Cardiac septum (tissue), 1 donor: ENCODE measurements around the gene PRSS53. TPM values are rescaled to one million over a fixed set of nuclear protein-coding genes. Genes with fewer than 3 reads are reported as not detected.
"Not testable (repeated sequence)": the region's sequence is repeated elsewhere in the genome, so short reads cannot be mapped to it uniquely, and the experiment has no call there.

Experiments used
- DNase-seq: peaks from one replicate; pipeline ENCODE4 v3.0.0-alpha.2; 2020; ENCODE audit warnings: low spot score
- intact Hi-C: fragments of 100-400 bp; cut with DNase I; formaldehyde crosslinking; loops from one replicate; pipeline ENCODE4 v1.14.0; 2022
- long read RNA-seq: library from polyadenylated mRNA; unstranded; transcript quantifications from one replicate; pipeline ENCODE4 v2.0.0, GENCODE V29; 2021
- total RNA-seq: library from RNA; stranded (reverse); fragmentation: NEBNext Ultra II Directional; extraction: Animal tissue kit (Norgen Biotek cat#: 25700); gene quantifications from one replicate; pipeline ENCODE4 v1.2.1, GENCODE V29; 2021
- donor health status: DM: no; HTN: no; CAD: no.

PRSS53 gene
- total RNA-seq = 0.59 TPM
- long read RNA-seq = 0 reads

DNA sequence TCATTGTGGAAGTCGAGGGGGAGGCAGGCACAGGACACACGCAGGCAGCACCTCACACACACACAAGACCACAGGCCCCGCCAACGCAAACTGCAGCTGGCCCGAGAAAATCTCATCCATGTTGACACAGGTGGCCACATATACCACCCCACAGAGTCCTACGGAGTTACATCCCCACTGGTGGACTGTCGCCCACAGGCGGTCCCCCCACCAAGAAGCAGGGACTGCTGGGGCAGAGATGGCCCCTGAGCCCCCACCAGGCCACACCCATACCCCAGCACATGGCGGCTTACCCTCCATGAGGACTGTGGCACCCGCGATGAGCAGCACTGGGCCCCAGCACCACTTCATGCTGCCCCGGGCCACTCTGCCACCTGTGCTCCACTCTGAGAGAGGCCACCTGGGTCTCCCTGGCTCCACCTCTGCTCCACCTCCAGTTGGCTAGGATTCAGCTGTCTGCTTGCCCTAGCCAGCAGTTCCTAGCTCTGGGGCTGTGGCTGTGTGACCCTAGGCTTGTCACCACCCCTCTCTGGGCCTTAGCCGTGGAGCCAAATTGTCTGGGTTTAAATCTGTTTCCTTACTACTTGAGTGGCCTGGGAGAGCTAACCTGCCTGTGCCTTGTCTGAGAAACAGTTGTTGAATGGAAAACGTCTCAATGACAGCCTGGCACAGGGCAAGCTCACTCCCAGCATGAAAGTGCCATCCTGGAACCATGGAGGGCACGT is at the start of gene PRSS53:
TSS of gene PRSS53 (minus strand) at position 485 of the 725 bp plus-strand sequence. CDS start at position 351, 134 bp downstream.
- intact Hi-C loops = no loop called here
- no peak for DNase-seq

GRCh38 chr16:31136822-31137499 is 48.2 kb upstream of the PRSS53 start:
- intact Hi-C loops, DNase-seq: not testable (repeated sequence)

DNA sequence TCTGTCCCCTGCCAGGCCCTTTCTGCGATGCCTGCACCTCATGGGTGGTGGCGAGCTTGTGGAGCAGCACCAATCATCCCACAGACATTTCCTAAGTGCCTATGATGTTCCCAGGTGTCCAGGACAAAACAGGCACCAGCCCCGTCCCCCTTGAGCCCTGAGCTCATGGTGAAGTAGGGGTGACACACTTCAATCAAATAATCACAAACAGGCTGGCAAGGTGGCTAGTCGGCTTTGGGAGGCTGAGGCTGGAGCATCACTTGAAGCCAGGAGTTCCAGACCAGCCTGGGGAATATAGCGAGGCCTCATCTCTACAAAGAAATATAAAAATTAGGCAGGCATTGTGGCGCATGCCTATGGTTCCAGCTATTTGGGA is 47.5 kb upstream of the PRSS53 start:
- DNase-seq = no peak
- intact Hi-C loops = no loop called here

DNA sequence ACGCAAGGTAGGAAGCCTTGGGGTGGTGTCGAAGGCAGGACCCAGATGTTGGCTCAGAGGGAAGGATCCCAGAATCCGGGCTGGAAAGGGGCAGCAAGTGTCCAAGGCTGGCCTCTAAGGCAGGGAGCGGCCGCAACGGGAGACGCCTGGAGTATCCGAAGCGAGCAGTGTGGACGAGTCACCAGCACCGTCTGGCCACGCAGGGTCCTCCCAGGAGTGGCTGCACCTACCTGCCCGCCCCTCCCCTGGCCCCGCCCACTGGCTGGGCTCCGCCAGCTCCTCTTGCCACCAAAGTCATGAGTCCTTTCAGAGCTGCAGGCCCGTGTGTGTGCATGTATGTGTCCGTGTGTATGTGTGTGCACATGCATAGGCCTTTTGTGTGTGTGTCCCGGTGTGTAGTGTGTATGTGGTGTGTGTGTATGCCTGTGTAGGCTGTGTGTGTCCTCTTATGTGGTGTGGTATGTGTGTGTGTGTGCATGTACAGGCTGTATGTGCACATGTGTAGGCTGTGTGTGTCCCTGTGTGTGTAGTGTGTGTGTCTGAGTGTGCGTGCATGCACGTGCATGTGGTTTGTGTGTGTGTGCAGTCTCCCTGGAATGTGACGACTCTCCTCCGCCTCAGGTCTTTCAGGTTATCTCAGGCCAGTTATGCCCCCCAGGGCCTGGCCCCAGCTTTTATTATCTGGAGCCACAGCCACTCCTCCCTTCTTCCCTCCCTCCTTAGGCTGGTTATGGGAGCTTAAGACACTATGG is 47.0 kb upstream of the PRSS53 start, which contains the start of gene PRSS8:
TSS of gene PRSS8 (minus strand) at position 193 of the 752 bp plus-strand sequence. CDS start 229 bp downstream, outside the sequence.
- intact Hi-C loops = no loop called here
- DNase-seq = no peak

DNA sequence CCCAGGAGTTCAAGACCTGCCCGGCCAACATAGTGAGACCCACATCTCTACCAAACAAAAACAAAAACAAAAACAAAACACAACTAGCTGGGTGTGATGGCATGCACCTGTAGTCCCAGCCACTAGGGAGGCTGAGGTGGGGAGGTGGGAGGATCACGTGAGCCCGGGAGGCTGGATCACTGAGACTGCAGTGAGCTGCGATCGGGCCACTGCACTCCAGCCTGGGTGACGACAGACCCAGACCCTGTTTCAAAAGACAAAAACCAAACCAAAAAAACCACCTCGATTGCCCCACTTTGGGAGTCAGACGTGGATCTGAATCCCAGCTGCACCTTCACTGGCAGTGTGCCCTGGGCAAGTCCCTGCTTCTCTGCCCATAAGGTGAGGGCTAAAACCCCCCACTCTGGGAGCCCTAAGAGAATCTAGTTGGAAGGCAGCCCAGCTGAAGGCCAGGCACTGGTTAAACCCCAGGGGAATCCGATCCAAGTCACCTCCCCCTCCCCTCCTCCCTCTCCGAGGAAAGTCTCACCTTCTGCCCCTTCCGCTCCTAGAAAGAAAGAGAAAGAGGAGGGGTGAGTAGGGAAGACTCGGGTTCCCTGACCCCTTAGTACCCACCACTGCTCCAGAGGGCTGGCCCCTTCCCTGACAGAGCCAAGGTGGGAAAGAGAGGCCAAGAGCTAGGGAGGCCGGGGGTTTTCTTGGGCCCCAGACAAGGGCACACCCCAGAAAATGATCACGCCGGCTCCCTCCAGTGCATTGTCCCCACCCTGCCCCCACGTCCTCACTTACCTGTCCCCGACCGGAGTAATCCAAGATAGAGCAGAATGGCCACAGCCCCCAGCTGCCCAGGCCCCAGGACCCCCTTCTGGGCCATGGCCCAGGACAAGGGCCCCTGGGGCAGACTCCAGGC is 46.1 kb upstream of the PRSS53 start:
- intact Hi-C loops = no loop called here
- no peak for DNase-seq

GRCh38 chr16:31134091-31134571 is 45.4 kb upstream of the PRSS53 start:
- intact Hi-C loops = no loop called here
- no peak for DNase-seq

DNA sequence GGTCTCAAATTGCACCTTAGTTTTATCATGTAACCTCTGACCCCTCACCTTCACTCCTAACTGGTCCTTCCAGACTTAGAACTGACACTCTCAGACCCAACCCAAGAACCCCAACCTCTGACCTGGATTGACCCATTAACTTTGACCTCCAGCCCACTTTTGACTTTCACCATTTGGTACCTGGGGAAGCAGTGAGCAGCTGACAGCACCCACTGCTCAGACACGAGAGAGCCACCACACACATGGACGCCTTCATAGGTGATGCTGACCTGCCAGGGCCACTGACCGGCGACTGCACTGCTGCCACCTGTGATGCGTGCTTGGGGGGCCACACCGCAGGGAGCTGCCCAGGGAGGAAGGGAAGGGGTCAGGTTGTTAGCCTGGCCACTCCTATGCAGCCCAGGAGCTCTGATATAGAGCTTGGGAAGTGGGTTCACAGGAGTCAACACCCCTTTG is 44.3 kb upstream of the PRSS53 start:
- intact Hi-C loops = no loop called here
- DNase-seq = no peak

- no peak for DNase-seq
- intact Hi-C loops = no loop called here
Observed at GRCh38 chr16:31132303-31132979, 43.7 kb upstream of the PRSS53 start.

DNA sequence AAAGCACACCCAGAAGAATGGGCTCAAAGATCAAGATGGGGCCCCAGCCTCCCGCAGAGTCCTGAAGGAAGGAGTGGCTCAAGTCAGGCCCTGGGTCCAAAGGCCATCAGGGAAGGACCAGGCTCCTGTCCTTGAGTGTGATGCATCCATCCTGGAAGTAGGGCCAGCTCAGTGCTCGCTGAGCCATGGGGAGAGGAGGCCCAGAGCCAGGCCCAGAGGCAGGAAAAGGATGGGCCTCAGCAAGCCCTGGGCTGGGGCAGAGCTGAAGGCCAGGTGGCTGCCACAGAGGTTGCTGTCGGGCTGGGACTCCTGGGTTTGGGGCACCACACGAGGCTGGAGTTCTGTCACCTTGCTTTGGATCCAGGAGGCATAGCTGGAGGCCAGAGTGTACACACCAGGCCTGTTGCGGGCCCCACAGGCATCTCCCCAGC is 43.1 kb upstream of the PRSS53 start:
- intact Hi-C loops = no loop called here

DNA sequence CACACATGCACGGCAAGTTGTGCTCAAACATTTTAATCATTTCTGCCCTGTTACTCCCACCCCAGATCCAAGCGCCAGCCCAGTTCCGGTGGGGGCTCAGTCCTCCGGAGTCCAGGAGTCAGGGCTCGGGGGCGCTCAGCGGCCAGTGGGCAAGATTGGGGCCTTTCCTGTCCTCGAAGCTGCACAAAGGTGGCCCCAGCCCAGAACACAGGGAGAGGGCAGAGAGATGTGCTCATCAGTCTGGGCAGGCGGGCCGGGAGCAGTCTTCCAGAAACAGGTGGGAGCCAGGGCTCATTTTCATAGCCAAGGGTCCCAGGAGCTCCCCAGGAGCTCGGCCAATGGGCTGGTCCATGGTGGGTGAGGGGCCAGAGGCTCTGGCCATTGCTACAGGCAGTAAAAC is 42.7 kb upstream of the PRSS53 start:
- DNase-seq = no peak
- intact Hi-C loops = no loop called here

More for the DNA sequence above, 43.1 kb upstream of the PRSS53 start:
- DNase-seq = no peak

DNA sequence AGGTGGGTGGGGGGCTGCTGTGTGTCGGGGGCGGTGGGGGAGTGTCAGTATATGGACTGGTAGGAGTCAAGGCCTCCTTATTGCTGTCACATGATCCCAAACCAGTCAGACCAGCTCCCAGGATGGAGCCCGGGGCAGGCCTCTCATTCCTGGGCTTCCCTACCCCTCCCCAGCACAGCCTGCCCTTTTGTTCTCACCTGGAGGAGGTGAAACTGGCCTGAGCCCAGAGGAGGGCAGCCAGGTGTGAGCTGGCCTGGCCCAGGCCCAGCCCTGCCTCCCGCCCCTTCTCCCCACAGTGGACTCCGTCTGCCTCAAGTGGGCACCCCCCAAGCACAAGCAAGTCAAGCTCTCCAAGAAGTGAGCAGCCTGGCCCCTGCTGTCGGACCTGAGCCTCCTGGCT is 42.2 kb upstream of the PRSS53 start:
- intact Hi-C loops = no loop called here
- no peak for DNase-seq

DNA sequence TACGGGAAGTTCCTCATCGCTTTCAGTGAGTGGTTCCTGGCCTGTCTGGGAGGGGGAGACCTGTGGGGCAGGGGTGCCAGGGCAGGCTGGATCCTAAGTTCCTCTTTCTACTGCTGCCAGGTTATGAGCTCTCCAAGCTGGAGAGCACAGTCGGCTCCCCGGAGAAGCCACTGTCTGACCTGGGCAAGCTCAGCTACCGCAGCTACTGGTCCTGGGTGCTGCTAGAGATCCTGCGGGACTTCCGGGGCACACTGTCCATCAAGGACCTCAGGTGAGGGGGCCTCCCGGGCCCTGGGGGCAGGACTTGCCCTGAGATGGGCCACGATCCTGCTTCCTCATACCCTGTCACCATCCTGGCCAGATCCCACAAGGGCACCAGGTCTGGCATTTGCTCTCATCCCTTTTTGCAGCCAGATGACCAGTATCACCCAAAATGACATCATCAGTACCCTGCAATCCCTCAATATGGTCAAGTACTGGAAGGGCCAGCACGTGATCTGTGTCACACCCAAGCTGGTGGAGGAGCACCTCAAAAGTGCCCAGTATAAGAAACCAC is 41.7 kb upstream of the PRSS53 start:
- peak; percentile 84 for DNase-seq
- intact Hi-C loops = no loop called here

- DNase-seq = no peak
- intact Hi-C loops = no loop called here
Observed at GRCh38 chr16:31129568-31130335, 41.0 kb upstream of the PRSS53 start.

DNA sequence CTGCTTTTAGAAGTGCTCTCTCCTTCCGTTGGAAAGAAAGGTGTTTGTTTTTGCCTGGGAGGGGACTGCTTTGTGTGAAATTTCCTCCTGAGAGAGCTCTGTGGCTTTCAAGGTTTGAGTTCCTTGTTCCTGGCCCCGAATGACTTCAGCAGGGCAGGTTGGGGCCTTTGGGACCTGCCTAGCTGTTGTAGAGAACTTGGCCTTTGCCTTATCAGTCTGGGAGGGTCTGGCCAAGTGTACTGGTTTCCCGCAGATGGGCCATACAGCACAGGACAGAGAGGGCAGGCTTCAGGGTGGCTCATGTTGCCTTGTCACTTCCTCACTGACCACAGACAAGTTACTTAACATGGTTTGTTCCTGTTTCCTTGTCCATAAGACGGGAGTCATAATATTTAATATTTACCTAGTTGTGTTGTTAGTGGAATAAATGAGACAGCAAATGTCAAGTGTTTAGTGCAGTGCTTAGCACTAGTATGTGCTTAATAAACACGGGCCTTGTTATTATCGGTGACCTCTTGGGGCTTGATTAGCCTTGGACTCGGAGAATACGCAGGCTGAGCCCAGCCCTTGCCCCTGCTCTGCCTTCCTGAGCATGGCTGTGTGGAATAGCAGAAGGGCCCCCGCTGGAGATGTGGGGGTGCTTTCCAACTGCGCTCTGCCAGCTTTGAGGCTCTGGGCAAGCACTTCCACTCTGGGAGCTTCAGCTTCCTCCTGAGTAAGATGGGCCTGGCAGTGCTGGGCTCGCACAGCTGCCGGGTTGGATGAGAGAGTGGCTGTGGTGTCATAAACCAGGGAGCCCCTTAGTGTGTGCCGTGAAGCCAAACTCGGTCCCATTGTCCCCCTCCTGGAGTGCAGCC is 40.2 kb upstream of the PRSS53 start:
- peak; percentile 90 for DNase-seq

GRCh38 chr16:31127182-31127581 is 38.4 kb upstream of the PRSS53 start:
- intact Hi-C loops = no loop called here
- DNase-seq = no peak

More for the DNA sequence above, 40.2 kb upstream of the PRSS53 start:
- intact Hi-C loops = no loop called here

DNA sequence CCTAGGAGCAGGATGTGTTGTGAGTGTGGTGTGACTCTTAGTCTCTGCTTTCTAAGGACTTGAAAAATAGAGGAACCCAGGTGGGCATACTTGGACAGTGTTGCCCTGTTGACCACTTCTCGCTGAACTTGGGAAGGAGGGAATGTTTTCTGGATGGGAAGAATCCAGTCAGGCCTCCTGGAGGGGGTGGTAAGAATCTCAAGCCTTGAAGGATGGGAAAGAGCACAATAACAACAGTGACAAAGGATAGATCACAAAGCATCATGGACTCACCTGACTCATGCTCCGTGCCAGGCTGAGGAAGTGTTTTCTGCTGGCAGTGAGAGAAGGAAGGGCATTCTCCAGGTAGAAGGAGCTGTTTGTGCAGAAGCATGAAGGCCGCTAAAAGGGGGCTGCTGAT is 37.1 kb upstream of the PRSS53 start:
- intact Hi-C loops = no loop called here
- no peak for DNase-seq

DNA sequence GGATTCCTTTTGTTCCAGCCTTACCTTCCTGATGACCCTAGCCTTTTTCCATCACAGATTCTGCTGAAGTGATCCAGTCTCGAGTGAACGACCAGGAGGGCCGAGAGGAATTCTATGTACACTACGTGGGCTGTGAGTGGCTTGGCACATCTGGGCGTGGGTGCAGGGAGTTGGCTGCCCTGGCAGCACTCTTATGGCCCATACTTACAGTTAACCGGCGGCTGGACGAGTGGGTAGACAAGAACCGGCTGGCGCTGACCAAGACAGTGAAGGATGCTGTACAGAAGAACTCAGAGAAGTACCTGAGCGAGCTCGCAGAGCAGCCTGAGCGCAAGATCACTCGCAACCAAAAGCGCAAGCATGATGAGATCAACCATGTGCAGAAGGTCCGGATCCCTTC is 31.4 kb upstream of the PRSS53 start:
- DNase-seq = no peak
- intact Hi-C loops = no loop called here
